Measurements from ENCODE around the gene OR5AS1.

GRCh38 chr11:55994525-55994924 is 32.9 kb upstream of the OR5AS1 start, which contains the start of gene OR5F1:
- TF ChIP-seq POLR2A (IDR thresholded peaks at IDR 0.05) (no peak), CTCF (IDR thresholded peaks at IDR 0.05) (no peak)

All from testis (tissue), 2 donors.